HG03060 (cell line): ENCODE results near the gene PTPRM.

Experiments used
- ATAC-seq: cut with Tn5 transposase; IDR thresholded peaks from one replicate; pipeline ENCODE4 v1.9.1; 2021; ENCODE audit warnings: low read depth, moderate number of reproducible peaks; ENCODE audit not compliant: unreplicated experiment

The PTPRM gene

DNA sequence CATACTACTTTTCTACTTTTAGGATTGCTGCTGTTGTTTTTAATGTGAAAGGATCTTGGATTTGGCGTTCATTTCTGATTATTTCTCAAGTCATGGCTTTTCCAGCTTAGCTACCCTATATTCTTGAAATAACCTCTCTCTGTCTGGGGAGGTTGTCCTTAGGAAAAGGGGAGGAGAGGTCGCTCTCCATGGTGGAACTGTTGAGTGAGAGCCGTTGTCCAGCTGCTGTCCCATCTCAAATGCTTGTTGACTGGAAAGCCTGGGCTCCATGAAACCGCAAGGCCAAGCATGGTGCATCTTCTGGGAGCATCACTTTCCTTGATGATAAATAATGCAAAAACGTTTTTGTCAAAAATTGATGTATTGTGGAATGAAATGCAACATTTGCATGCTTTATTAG, 563.0 kb downstream of the PTPRM start:
- ATAC-seq, result no peak

DNA sequence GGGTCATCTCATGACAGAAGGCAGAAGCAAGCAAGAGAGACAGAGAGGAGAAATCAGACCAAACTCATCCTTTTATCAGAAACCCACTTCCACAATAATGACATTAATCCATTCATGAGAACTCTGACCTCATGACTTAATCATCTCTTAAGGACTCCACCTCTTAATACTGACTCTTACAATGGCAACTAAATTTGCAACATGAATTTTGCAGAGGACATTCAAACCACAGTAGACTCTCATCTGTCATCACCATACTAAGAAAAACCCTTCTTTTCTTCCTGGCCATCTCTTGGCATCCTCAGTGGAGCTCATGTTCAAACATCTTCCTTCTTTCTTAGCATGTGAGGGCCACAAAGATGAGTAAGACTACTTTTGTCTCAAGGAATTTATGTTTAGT, 565.9 kb downstream of the PTPRM start:
- ATAC-seq, result no peak

DNA sequence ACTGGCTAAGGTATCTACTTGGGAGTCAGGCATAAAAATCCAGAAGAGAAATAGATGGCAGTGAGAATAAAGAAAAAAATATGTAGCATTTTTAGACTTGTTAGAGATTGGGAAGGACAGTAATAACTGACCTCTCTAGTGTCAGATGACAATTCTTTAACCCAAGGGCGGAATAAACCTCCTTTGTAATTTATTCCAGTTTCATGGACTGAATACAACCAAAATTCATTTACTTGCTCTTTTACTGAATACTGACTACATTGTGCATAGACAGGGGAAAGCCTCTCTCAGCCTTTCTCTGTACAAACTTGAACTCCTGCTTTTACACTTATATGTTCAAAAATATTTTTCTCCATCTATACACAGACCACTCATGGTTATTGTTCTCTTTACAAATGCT, 566.8 kb downstream of the PTPRM start:
- no peak for ATAC-seq

DNA sequence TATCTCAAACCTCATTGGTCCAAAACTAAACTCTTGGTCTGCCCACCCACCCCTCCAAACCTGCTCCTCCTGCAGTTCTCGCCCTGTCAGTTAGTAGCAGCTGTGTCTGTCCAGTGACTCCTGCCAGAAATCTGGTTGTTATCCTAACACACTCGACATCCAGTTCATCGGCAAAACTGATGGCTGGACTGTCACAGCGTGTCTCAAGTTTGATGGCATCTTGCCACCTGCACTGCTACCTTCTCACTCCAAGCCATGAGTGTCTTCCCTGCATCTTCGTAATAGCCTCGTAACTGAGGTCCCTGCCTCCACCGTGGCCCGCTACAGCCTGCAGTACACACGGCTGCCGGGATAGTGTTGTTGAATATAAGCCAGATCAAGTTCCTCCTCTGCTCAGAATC, 572.0 kb downstream of the PTPRM start:
- no peak for ATAC-seq

DNA sequence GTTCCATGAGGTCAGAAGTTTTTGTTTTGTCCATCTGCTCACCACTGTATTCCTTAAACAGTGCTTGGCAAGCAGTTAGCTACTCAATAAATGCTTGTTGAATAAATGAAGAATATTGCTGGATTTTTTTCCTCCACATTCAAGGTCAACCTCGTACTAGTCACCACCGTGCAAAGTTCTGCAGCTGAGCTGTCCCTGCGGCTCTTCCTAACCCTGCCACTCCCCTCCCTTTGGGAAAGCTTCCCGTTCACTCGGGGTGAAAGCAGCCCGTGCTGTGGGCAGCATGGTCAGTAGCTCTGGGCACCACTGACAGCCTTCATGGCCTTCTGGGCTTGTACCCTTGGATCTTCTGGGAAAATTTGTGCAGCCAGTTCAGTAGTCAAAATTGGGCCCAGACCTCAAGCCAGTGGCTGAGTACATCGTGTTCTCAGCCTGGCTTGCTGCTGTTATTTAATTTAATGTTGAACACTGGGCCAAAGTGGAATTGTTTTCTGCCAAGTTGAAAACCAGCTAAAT, 572.8 kb downstream of the PTPRM start:
- ATAC-seq, result no peak

DNA sequence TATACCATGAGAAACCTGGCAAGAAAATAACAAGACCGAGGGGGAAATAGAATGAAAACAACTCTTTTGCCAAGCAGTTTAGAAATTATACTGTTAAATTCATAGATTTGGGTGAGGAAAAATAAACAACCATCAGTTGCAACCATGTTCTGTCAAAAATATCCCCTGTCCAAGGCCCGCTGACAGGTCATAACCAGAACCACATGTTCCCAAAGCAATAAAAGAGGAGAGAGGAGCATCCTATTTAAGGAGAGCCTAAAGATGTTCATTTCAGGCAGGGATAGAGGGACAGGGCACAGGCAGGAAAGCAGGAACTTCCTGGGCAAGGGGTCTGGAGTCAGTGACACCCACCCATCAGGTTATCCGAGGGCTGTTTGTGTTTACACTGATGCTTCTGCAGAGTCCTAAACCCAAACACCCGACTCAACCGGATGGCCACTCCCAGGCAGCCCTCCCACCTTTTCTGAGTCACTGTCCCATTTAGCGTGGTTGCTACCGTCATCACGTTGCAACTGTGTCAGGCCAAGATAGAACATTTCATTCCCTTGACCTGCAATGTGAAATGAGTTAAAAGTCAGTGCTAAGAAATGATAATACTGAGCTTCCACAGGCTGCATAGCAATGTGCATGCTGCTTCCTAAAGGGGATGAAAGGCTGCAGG, 573.9 kb downstream of the PTPRM start:
- no peak for ATAC-seq

DNA sequence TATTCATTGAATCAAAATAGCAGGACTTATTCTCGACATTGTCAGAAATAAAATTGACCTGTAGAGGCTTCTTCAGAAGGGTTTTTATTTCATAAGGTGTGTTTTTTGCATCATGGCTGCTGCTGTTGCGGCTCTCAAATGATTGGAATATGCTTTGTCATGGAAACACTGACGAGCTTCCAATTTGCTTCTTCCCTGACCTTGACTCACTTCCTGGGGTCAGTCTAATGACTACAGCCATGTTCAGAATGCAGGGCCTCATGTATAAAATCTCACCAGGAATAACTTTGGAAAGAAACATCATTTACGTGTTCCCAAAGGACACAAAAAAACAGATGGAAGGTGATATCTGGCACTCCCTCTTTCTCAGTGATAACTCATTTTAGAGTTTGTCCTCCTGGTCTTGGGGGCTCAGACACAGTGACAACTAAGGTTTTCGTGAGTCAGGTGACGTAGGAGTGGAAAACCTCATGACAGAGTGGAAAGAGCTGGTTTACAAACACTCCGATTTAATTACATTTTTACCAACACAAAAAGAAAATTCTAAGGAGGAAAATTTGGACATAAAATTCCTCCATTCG, 575.1 kb downstream of the PTPRM start:
- ATAC-seq, result no peak

DNA sequence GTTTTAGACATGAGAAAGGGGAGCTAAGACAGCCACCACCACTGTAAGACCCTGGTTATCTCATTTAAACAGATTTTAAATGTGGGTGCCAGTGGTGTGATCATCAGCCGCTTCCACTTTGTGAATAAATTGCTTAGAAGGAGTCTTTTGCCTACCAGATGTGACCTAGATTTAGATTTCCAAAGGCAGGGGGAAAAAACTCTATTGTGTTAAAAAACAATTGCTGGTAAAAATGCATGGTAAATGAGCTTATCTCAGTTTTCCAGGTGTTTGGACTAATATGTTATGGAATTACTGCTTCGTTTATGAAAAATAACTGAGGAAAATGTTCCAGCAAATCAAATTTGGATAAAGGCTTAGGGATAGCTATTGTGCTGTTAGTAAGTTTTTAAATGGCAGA, 575.8 kb downstream of the PTPRM start:
- ATAC-seq, result no peak

DNA sequence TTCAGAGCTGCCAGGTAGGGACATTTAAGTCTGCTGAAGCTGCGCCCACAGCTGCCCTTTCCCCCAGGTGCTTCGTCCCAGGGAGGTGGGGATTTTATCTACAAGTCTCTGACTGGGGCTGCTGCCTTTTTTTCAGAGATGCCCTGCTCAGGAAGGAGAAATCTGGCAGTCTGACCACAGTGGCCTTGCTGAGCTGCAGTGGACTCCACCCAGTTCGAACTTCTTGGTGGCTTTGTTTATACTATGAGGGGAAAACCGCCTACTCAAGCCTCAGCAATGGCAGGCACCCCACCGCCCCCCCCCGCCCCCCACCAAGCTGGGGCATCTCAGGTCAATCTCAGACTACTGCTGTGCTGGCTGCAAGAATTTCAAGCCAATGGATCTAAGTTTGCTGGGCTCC, 584.1 kb downstream of the PTPRM start:
- no peak for ATAC-seq

DNA sequence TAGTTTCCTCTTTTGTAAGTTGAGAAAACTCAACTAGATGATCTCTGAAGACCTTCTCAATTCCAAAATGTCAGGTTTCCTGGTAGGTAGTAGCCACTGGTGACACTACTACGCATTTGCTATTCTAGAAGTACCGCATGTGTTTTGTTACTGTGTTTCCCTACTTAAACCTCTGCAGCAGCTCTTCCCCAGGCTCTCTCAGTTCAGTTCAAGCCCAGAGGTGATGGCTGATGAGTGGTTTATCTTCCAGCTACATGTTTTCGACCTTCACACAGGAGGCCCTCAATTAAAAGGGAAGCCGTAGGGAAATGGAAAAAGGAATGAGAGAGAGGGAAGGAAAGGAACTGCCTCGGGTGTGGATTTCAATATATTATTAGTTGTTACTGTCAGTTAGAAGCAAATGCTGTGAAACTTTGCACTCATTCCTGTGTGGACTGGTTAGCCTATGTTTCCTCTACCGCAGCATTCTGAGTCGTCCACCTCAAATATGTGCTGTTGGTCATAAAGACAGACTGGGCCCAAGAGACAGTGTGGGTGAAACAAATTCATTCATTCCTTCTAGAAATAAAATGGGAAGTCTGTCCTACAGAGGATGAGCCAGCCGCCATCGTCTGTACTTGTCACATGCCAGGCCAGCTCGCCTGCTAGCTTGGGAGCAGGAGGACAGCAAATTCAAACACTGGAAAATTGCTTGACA, 586.9 kb downstream of the PTPRM start:
- no peak for ATAC-seq

DNA sequence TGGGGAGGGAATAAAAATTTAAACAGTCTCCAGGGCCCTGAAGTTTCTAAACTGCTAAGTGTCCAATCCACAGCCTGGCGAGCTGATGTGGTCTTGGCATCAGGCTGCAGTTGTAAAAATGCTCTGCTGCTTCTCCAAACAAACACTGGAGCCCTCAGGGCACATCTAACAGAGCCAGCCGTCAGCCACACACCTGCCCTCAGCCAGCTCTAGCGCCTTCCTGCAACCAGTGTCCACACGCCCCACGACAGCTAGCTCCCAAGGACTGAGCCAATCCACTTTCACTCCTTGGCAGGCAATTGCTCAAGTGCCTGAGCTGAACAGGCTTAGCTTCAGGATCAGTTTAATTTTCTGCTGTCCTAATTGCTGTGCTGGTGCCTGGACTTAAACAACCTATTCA, 595.7 kb downstream of the PTPRM start:
- no peak for ATAC-seq

DNA sequence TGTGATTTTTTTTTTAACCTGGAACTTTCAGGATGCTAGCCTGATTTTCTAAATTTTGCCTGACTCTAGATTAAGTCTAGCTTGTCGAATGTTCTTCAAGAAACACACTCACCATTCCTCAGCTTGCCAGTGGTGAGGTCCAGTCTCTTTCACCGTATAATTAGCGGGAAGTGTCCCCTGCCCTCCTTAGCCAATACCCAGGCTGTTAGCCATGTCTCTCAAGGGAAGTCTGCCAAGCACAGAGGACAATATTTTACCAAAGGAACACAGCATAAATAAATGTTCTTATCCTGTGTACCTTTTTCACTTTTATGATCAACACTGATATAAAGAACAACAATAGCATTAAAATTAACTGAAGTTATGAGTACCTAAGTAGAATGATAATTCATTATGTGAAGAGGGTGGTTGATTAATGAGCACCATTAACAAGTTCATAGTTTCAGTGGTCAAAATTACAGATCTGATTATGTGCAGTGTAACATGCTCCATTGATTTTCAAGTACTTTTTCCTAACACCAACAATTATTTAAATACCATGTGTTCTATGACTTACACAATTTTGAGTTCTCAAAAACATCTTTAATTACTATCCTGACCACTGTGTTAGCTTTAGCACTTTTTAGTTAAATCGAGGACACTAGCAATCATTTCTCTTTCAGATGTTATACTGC, 596.3 kb downstream of the PTPRM start:
- no peak for ATAC-seq

DNA sequence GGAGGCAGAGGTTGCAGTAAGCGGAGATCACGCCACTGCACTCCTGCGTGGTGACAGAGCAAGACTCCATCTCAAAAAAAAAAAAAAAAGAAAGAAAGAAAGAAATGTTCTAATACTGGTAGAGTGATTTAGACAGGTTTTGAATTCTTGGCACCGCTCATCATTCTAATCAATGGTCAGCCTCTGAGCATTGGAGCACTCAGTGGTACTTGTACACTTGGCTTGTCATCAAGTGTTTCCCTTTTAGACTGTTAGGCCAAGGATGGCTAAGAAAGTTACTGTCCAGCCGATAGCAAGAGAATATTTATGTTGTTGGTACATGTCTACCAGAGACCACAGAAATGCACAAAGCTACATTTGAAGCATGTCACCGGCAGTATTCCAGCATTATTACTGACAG, 598.0 kb downstream of the PTPRM start:
- ATAC-seq, result no peak

DNA sequence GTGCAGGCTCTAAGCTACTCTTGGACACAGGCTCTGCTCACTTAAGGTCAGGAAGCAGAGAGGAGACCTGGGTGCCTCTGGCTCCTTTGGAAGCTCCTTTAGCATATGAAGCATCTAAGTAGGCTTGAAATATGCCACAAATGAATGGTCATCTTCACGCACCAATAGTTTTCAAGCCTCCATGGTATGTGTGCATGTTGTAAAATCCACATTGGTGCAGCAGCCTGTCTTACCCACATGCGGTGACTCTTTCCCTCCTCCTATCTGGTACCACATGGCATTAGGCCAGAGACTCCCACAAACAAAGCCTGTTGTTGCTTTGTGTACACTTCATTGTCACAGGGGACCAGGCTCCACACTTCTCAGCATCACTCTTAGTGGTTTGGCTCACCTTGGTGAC, 599.9 kb downstream of the PTPRM start:
- ATAC-seq, result no peak

DNA sequence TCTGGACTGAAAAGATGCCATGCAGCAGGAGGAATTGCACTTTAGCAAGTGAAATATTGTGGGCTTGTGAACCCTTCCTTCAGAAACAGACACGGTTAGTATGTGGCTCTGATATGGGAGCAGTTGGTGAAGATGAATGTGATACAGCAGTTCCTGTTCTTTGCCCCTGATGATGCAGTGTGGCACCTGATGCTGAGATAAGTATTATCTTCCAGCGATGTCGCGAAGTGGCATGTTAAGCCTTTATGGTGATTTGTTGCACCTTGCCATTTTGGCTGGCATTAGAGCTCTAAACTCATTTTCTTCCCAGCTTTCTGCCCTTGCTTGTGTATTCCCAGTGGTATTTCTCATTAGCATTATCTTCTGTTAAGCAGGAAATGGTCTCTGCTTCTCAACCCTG, 600.6 kb downstream of the PTPRM start:
- ATAC-seq, result no peak

DNA sequence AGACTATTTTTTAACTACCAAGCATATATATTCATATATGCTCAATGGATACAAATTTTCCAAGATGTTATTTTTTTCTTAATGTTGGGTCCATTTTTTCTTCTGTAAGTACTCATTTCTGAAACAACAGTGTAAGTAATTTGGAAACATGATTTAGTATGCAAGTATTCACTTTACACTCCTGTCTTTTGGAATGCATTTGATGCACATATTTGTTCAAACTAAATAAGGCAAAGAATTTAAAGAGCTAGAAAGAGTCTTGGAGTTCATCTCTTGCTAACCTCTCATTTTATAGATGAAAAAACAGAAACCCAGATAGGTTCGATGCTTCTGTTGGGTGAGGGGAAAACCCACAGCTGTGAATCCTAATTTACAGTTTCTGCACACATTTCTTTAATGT, 602.6 kb downstream of the PTPRM start:
- no peak for ATAC-seq

DNA sequence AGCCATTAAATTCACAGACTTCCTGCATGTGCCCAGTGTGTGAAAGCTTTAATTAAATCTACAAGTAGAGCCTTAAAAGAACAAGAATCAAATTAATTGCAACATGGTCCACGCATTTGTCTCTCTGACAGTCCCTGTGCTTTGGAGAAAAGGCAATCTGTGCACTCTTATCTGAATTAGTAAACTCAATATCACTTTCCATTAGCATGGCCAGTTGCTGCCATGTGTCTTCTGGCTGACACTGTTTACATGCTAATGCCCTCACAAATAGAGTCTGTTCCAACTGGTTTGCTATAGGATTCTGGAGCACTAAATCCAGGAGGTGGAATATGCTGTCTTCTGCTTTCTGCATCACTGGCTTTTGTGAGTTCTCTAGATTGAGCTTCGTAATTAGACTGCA, 607.7 kb downstream of the PTPRM start:
- no peak for ATAC-seq

DNA sequence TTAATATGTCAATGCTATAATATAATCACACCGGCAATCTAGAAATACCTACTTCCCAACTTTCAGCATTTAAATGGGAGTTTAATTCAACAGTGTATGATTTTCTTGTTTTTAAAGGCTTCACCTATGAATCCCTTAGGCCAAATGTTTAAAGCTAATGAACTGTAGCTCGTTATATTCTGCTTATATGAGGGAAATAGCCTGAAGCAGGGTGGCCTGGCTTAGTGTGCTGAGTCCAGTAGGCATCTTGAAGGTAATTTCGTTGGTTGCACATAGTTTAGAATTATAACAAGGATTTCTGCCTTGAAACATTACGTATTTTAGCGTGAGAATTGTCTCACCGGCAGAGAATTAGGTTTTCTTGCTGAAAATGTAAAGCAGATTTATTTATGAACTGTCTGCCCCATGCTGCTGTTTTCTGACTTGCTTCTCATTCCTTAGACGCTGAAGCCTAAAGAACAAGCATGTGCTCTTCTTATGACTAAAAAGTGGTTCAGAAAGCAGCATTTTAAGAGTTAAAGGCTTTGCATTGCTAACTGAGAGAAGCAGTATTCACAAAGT, 608.5 kb downstream of the PTPRM start:
- ATAC-seq, result no peak

DNA sequence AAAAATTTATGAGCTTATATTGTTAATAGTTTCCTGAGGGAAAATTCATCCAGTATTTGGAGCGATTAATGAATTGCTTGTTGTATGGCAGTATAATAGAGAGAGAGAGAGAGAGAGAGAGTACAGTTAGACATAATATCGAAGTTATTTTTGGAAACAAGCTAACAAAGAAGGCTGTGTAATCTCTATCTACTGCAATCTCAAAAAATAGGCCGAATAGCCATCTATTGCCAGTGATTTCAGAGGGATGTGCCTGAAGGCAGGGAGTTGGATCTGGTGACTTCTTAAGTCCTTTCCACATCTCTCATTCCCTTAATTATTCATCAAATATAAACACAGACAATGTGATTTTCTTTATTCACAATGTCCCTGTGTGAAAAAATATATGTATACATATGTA, 609.0 kb downstream of the PTPRM start:
- no peak for ATAC-seq

DNA sequence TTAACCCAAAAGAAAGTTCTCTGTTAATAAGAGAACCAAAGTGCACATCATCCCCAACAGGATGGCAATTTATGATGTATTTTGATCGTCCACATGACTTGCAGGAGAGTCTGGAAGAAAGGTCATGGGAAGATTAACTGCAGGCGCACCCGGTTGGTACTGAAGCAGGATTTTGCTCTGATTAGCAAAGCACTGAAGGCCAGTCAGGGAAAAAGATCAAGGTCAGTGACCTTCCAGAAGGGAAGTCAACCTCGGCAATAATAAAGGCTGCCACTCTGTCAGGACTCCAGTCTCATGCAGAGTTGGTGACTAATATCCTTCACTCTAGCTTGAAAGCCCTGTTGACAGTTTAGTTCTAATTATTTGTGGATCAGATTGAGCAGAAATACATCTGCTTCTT, 609.4 kb downstream of the PTPRM start:
- no peak for ATAC-seq

DNA sequence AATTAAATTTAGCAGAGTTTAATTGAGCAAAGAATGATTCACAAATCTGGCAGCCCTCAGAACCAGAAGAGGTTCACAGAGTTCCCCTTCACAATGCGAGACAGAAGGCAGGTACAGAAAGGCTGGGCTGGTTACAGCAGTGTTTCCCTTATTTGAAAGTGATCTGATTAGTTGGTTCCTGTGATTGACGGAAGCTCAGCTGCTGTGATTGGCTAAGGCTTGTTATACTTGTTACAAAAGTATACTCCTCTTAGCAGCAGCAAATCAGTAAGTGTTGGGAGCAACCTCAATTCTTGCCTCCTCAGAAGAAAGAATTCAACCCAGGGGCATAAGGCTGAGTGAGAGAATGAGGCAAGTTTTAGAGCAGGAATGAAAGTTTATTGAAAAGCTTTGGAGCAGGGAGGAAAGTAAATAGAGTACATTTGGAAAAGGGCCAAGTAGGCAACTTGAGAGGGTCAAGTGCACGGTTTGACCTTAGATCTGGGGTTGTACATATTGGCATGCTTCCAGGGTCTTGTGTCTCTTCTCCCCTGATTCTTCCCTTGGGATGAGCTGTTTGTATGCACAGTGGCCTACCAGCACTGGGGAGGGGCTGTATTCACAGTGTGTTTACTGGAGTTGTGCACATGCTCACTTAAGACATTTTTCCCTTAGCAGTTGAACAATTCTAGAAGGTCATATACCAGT, 610.4 kb downstream of the PTPRM start:
- ATAC-seq, result no peak
